GM12874 (cell line): ENCODE data around the gene ASB12.

Source experiments
- CTCF ChIP-seq: IDR thresholded peaks from 2 replicates; pipeline ENCODE4 v1.5.1; 2011; ENCODE audit warnings: low read depth, mild to moderate bottlenecking, control low read depth, low read length, moderate library complexity; ENCODE audit not compliant: insufficient read depth

The ASB12 gene

GRCh38 chrX:64182208-64182607, 48.2 kb downstream of the ASB12 start:
- TF ChIP-seq CTCF: no peak

GRCh38 chrX:64176876-64177275, 53.5 kb downstream of the ASB12 start:
- no peak for TF ChIP-seq CTCF
